H1 (cell line): Measurements from ENCODE around the gene SCARB1. TPM values are rescaled to one million over a fixed set of nuclear protein-coding genes. Genes with fewer than 3 reads are reported as not detected.

Source experiments
- CTCF ChIA-PET: fragments of 300-600 bp; sonication (Branson Sonifier 250); formaldehyde crosslinking; loops from one replicate; lab custom pipeline; 2021; ENCODE audit not compliant: partially characterized antibody; lab: Charles Lee
- POLR2A ChIA-PET: fragments of 300-600 bp; sonication (Branson Sonifier 250); formaldehyde crosslinking; loops from one replicate; lab custom pipeline; 2021; ENCODE audit warnings: inconsistent platforms; ENCODE audit not compliant: partially characterized antibody; lab: Charles Lee
- DNase-seq, 2 experiments: peaks; one replicate each; pipeline versions ENCODE4 v3.0.0 to v3.0.0-alpha.2; 2010 to 2022; ENCODE audit warnings: low spot score in 2 of 2, low read depth in 1 of 2, mixed read lengths in 1 of 2
- FAIRE-seq: peaks from 2 replicates; lab custom pipeline; 2011; peaks lifted over from hg19 to GRCh38; lab: Jason Lieb, UNC
- H2AFZ ChIP-seq: 2 replicates; pipeline ENCODE4 v1.8.1; 2012; ENCODE audit warnings: low read length, inconsistent platforms
- H2AK5ac ChIP-seq: 2 replicates; pipeline ENCODE4 v1.6.1; 2013; ENCODE audit warnings: low read depth, low read length
- H2BK120ac ChIP-seq: replicated peaks from 2 replicates; pipeline ENCODE3; 2013; ENCODE audit warnings: low read depth, low read length, inconsistent platforms
- H2BK12ac ChIP-seq: 2 replicates; pipeline ENCODE4 v1.6.1; 2013; ENCODE audit warnings: low read depth, low read length
- H2BK15ac ChIP-seq: 2 replicates; pipeline ENCODE4 v1.6.1; 2013; ENCODE audit warnings: low read length
- H2BK20ac ChIP-seq: 2 replicates; pipeline ENCODE4 v1.6.1; 2013; ENCODE audit warnings: low read length
- H2BK5ac ChIP-seq: 2 replicates; pipeline ENCODE4 v1.6.1; 2013; ENCODE audit warnings: low read depth, low read length
- H3K14ac ChIP-seq: 2 replicates; pipeline ENCODE4 v1.6.1; 2013; ENCODE audit warnings: inconsistent platforms; ENCODE audit not compliant: insufficient read length
- H3K18ac ChIP-seq: 2 replicates; pipeline ENCODE4 v1.6.1; 2013; ENCODE audit warnings: low read length; ENCODE audit errors: extremely low read depth
- H3K23ac ChIP-seq: 2 replicates; pipeline ENCODE4 v1.6.1; 2013; ENCODE audit warnings: inconsistent platforms; ENCODE audit not compliant: insufficient read length
- H3K23me2 ChIP-seq: 2 replicates; pipeline ENCODE4 v1.6.1; 2013; ENCODE audit warnings: low read depth, low read length
- H3K27ac ChIP-seq: 2 replicates; pipeline ENCODE4 v1.6.1; 2011; ENCODE audit warnings: low read depth, low read length, inconsistent platforms
- H3K27me3 ChIP-seq, 4 experiments: replicated peaks in 1 of 4; 1 replicate in 1 of 4; 2 replicates in 3 of 4; pipeline versions ENCODE4 v1.6.1 to v1.8.1; 2011 to 2013; ENCODE audit warnings: low read length in 3 of 4, mild to moderate bottlenecking in 3 of 4, inconsistent platforms in 2 of 4, mixed read lengths in 2 of 4, moderate library complexity in 1 of 4; ENCODE audit not compliant: control insufficient read depth in 3 of 4, insufficient read depth in 3 of 4; ENCODE audit errors: extremely low read depth in 1 of 4
- H3K36me3 ChIP-seq, 4 experiments: 2 replicates each; pipeline versions ENCODE4 v1.6.1 to v1.8.1; 2011 to 2013; ENCODE audit warnings: mild to moderate bottlenecking in 4 of 4, low read length in 3 of 4, moderate library complexity in 2 of 4, control low read depth in 1 of 4, inconsistent platforms in 1 of 4; ENCODE audit not compliant: insufficient read depth in 4 of 4, control insufficient read depth in 2 of 4
- H3K4ac ChIP-seq: replicated peaks from 2 replicates; pipeline ENCODE3; 2013; ENCODE audit warnings: low read length, low read depth, mixed read lengths, inconsistent platforms; ENCODE audit not compliant: insufficient read length
- H3K4me1 ChIP-seq, 4 experiments: replicated peaks in 1 of 4; 1 replicate in 1 of 4; 2 replicates in 3 of 4; pipeline versions ENCODE4 v1.6.1 to v1.8.1; 2011 to 2013; ENCODE audit warnings: low read length in 3 of 4, inconsistent platforms in 2 of 4, mixed read lengths in 1 of 4; ENCODE audit not compliant: insufficient read depth in 4 of 4, control insufficient read depth in 3 of 4
- H3K4me2 ChIP-seq, 2 experiments: 2 replicates each; pipeline versions ENCODE4 v1.6.1 to v1.8.1; 2011 to 2013; ENCODE audit warnings: low read depth in 2 of 2, low read length in 2 of 2, control low read depth in 1 of 2, inconsistent platforms in 1 of 2, mild to moderate bottlenecking in 1 of 2; ENCODE audit not compliant: insufficient read depth in 1 of 2
- H3K4me3 ChIP-seq, 4 experiments: fragments of 200-600, 300-600 bp in 1 of 4; sonication (generic), shearing (Covaris generic), sonication (Bioruptor Twin) in 1 of 4; 2 replicates each; pipeline versions ENCODE4 v1.5.1 to v1.8.1; 2011 to 2016; ENCODE audit warnings: low read length in 4 of 4, low read depth in 3 of 4, control low read depth in 2 of 4, inconsistent platforms in 2 of 4, mild to moderate bottlenecking in 2 of 4, mixed read lengths in 1 of 4, moderate library complexity in 1 of 4; ENCODE audit not compliant: insufficient read depth in 2 of 4; ENCODE audit errors: extremely low read depth in 1 of 4
- H3K56ac ChIP-seq: replicated peaks from 2 replicates; pipeline ENCODE3; 2013; ENCODE audit warnings: low read depth, mild to moderate bottlenecking, mixed read lengths, low read length, inconsistent platforms; ENCODE audit not compliant: insufficient read length
- H3K79me1 ChIP-seq: 2 replicates; pipeline ENCODE4 v1.6.1; 2013; ENCODE audit warnings: low read depth, low read length, control low read depth
- H3K79me2 ChIP-seq, 2 experiments: 2 replicates each; pipeline versions ENCODE4 v1.6.1 to v1.8.1; 2012 to 2013; ENCODE audit warnings: low read length in 2 of 2, mild to moderate bottlenecking in 2 of 2, inconsistent platforms in 1 of 2; ENCODE audit not compliant: insufficient read depth in 2 of 2, control insufficient read depth in 1 of 2
- H3K9ac ChIP-seq, 4 experiments: replicated peaks in 1 of 4; 1 replicate in 1 of 4; 2 replicates in 3 of 4; pipeline versions ENCODE4 v1.6.1 to v1.8.1; 2011 to 2013; ENCODE audit warnings: low read depth in 3 of 4, low read length in 3 of 4, control low read depth in 2 of 4, mild to moderate bottlenecking in 2 of 4, moderate library complexity in 2 of 4, inconsistent platforms in 1 of 4; ENCODE audit errors: extremely low read depth in 1 of 4
- H3K9me3 ChIP-seq, 2 experiments: 2 replicates each; pipeline versions ENCODE4 v1.6.1 to v1.8.1; 2012 to 2013; ENCODE audit warnings: mild to moderate bottlenecking in 2 of 2, moderate library complexity in 2 of 2, control low read depth in 1 of 2, inconsistent platforms in 1 of 2, low read depth in 1 of 2, low read length in 1 of 2, mixed read lengths in 1 of 2; ENCODE audit not compliant: insufficient read depth in 2 of 2
- H4K20me1 ChIP-seq, 2 experiments: replicated peaks in 1 of 2; 2 replicates each; pipeline versions ENCODE3 to v1.8.1; 2011 to 2013; ENCODE audit warnings: inconsistent platforms in 2 of 2, low read length in 2 of 2, mild to moderate bottlenecking in 1 of 2; ENCODE audit not compliant: insufficient read depth in 2 of 2, control insufficient read depth in 1 of 2
- H4K5ac ChIP-seq: 2 replicates; pipeline ENCODE4 v1.6.1; 2013; ENCODE audit warnings: low read length, low read depth, mixed read lengths, inconsistent platforms; ENCODE audit not compliant: insufficient read length
- H4K8ac ChIP-seq: 2 replicates; pipeline ENCODE4 v1.8.0; 2013; ENCODE audit warnings: mild to moderate bottlenecking, moderate library complexity, low read length, inconsistent platforms; ENCODE audit not compliant: insufficient read depth; ENCODE audit errors: extremely low read depth
- H4K91ac ChIP-seq: replicated peaks from 2 replicates; pipeline ENCODE3; 2013; ENCODE audit warnings: low read length, mixed read lengths, inconsistent platforms; ENCODE audit not compliant: insufficient read length
- BCL11A ChIP-seq, 2 experiments: IDR thresholded peaks; one replicate each; pipeline ENCODE4 v1.6.1; 2011; ENCODE audit warnings: low read depth in 2 of 2, low read length in 2 of 2, mild to moderate bottlenecking in 2 of 2
- CBX5 ChIP-seq: fragments of 300-800, 300-1000 bp; sonication (generic); IDR thresholded peaks from 2 replicates; pipeline ENCODE4 v1.7.1; 2016; ENCODE audit warnings: antibody characterized with exemption, low read length, low read depth
- CHD2 ChIP-seq: IDR thresholded peaks from 2 replicates; pipeline ENCODE4 v1.6.1; 2012; ENCODE audit warnings: low read length, improper control_type of control experiment
- PHF8 ChIP-seq: fragments of 200-600 bp; sonication (generic); conservative IDR thresholded peaks from 2 replicates; pipeline ENCODE4 v1.7.1; 2012; ENCODE audit warnings: low read depth, mild to moderate bottlenecking, inconsistent platforms, low read length, moderate library complexity
- RBBP5 ChIP-seq: IDR thresholded peaks from 2 replicates; pipeline ENCODE4 v1.7.1; 2012; ENCODE audit warnings: low read depth, mild to moderate bottlenecking, inconsistent platforms, low read length, moderate library complexity, borderline replicate concordance
- SAP30 ChIP-seq: fragments of 300-600 bp; sonication (generic); IDR thresholded peaks from 2 replicates; pipeline ENCODE4 v1.7.1; 2012; ENCODE audit warnings: low read length, moderate library complexity, mild to moderate bottlenecking, inconsistent platforms; ENCODE audit not compliant: insufficient read depth, insufficient replicate concordance
- SP1 ChIP-seq: IDR thresholded peaks from 2 replicates; pipeline ENCODE4 v1.6.1; 2011; ENCODE audit warnings: low read depth, low read length
- SP2 ChIP-seq: IDR thresholded peaks from 2 replicates; pipeline ENCODE4 v1.6.1; 2012; ENCODE audit warnings: mild to moderate bottlenecking, low read length, inconsistent platforms
- SUZ12 ChIP-seq: fragments of 200-600 bp; sonication (generic); IDR thresholded peaks from 2 replicates; pipeline ENCODE4 v1.6.1; 2012; ENCODE audit warnings: mild to moderate bottlenecking, inconsistent platforms, low read length, moderate library complexity, mixed read lengths
- TAF7 ChIP-seq: optimal IDR thresholded peaks from 2 replicates; pipeline ENCODE3; 2011; ENCODE audit warnings: low read depth, mild to moderate bottlenecking, inconsistent platforms, low read length, moderate library complexity, borderline replicate concordance
- ZNF274 ChIP-seq: IDR thresholded peaks from 2 replicates; pipeline ENCODE4 v1.7.0; 2012; ENCODE audit warnings: low read length, borderline replicate concordance; ENCODE audit errors: extremely low read depth
- WGBS, 2 experiments: shearing (Covaris generic) in 1 of 2; methylation state at CpG; one replicate each; pipeline versions ENCODE4 v1.1.6 to v1.1.7; 2013 to 2015; ENCODE audit warnings: low lambda C conversion rate in 2 of 2, mixed read lengths in 2 of 2, inconsistent platforms in 1 of 2, low coverage in 1 of 2, missing lambda C conversion rate in 1 of 2; ENCODE audit not compliant: insufficient replicate concordance in 2 of 2, insufficient coverage in 1 of 2, insufficient read length in 1 of 2; ENCODE audit errors: extremely low coverage in 1 of 2, missing lambda C conversion rate in 1 of 2; 5-methylcytosine and 5-hydroxymethylcytosine counted together
- polyA plus RNA-seq, 7 experiments: library from polyadenylated mRNA; depleted of rRNA in 3 of 7; stranded (reverse) in 5 of 7; unstranded in 2 of 7; fragments of >200 nt in 5 of 7; fragments of 200-250 nt in 2 of 7; gene quantifications; 1 replicate in 5 of 7; 2 replicates in 1 of 7; 4 replicates in 1 of 7; pipeline versions ENCODE4 v1.2.1 to v1.2.3, GENCODE V29; 2011 to 2013; ENCODE audit warnings: missing spikeins in 2 of 7, mixed read lengths in 2 of 7
- total RNA-seq: library from RNA; stranded (reverse); fragmentation: NEBNext Ultra II Directional; extraction: Animal tissue kit (Norgen Biotek cat#: 25700); gene quantifications from 2 replicates; pipeline ENCODE4 v1.2.1, GENCODE V29; 2021
- TF ChIP-seq, protein P1 (sequence below): IDR thresholded peaks from 2 replicates; pipeline ENCODE4 v1.6.1; 2011; ENCODE audit warnings: low read depth, mild to moderate bottlenecking, low read length; ENCODE audit not compliant: insufficient read depth

The SCARB1 gene
- total and polyA plus RNA-seq, 2 of the 8 experiments (the other 6 are each of a cell fraction or from before 2014, with no cell fraction given): 45.3 to 57.1 TPM

GRCh38 chr12:124760560-124760959, 103.1 kb downstream of the SCARB1 start:
- H3K27ac ChIP-seq: no peak overlapping the region; the same call in 1 of the 2 replicates
- POLR2A ChIA-PET: interaction anchor here (0.6 kb wide), 1 partner anchor 168 kb away, joined by 3 read pairs; no protein-coding TSS in a partner anchor
- 76% methylated on average over 9 of the region's 9 CpGs; no CpG with 5 or more reads in 1 of the 2 experiments for WGBS, 2 experiments
- TF ChIP-seq SP2 (no peak), BCL11A (IDR thresholded peaks at IDR 0.05; ENCODE audit: low read depth in 2 of 2, low read length in 2 of 2) (no peak), SP1 (no peak), ZNF274 (no peak), RBBP5 (no peak), CBX5 (no peak), PHF8 (no peak), TAF7 (no peak), CHD2 (no peak), SUZ12 (no peak), SAP30 (no peak)
- TF ChIP-seq, protein P1, sequence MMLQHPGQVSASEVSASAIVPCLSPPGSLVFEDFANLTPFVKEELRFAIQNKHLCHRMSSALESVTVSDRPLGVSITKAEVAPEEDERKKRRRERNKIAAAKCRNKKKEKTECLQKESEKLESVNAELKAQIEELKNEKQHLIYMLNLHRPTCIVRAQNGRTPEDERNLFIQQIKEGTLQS: no peak

More at GRCh38 chr12:124760560-124760959, 103.1 kb downstream of the SCARB1 start:
- H3K56ac ChIP-seq: no peak overlapping the region
- no peak for FAIRE-seq
- H2BK15ac ChIP-seq: no peak overlapping the region
- no peaks in the 10 kb centered on the region for H3K36me3 ChIP-seq
- peak overlapping the region; percentile 40; the same call in 1 of the 2 replicates for H2BK12ac ChIP-seq
- H4K91ac ChIP-seq: peak overlapping the region; percentile 75
- no peak overlapping the region for H4K8ac ChIP-seq
- no peak overlapping the region for H2AK5ac ChIP-seq
- no peak overlapping the region for H3K14ac ChIP-seq
- no peak overlapping the region for H3K4ac ChIP-seq
- H3K9ac ChIP-seq: no peak overlapping the region
- H3K27me3 ChIP-seq: no peaks in the 10 kb centered on the region; a peak in 1 of 7 replicates
- peaks cover 13 to 17% of the 10 kb centered on the region in 2 experiments for H3K9me3 ChIP-seq
- no peak overlapping the region for H2BK5ac ChIP-seq
- H4K20me1 ChIP-seq: no peaks in the 10 kb centered on the region
- CTCF ChIA-PET: interaction anchor here (0.8 to 9.3 kb wide), 4 partner anchors 7 to 723 kb away, joined by 3 to 159 read pairs (median 74); no protein-coding TSS in a partner anchor
- no peaks in the 10 kb centered on the region for H3K23me2 ChIP-seq
- H2BK20ac ChIP-seq: no peak overlapping the region
- H3K4me1 ChIP-seq: peaks cover 0 to 7% (median 0%) of the 10 kb centered on the region in 4 experiments; a peak in 2 of 7 replicates
- H4K5ac ChIP-seq: no peak overlapping the region
- no peak overlapping the region for H2BK120ac ChIP-seq
- H3K4me2 ChIP-seq: no peak overlapping the region
- H3K18ac ChIP-seq: no peak overlapping the region
- H3K79me2 ChIP-seq: no peaks in the 10 kb centered on the region
- no peak overlapping the region for H3K4me3 ChIP-seq
- DNase-seq: no peak
- no peak overlapping the region for H3K23ac ChIP-seq
- no peak overlapping the region for H2AFZ ChIP-seq
- H3K79me1 ChIP-seq: no peaks in the 10 kb centered on the region; the same call in 1 of the 2 replicates
